ENCODE measurements around the gene CLIP4. TPM values are rescaled to one million over a fixed set of nuclear protein-coding genes. Genes with fewer than 3 reads are reported as not detected.

Gene CLIP4
- total and polyA plus RNA-seq, 4 experiments from 2014 or later: 23.1 to 69.2 (median 44.9) TPM

DNA sequence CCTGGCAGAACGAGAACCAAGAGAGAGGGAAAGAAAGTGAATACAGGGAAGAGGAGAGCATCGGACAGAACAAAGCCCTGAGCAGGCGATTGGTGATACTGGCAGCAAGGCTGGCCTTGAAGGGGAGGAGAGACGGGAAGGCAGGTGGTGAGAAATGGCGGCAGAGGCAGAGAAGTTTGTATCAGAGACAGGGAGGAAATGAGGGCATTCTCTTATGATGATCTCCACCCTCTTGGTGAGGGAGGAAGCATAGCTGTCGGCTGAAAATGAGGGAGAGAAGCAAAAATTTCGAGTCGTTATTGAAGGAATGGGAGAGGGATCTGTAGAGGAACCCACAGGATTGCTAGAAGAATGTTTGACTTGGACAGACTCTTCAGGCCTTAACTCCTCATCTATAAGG lies 80.6 kb downstream of the CLIP4 start:
- no peak overlapping the region for H3K4me3 ChIP-seq (ENCODE audit: low read length in 2 of 2)
- no peaks in the 10 kb centered on the region for H3K27me3 Mint-ChIP-seq
- intact Hi-C loops (cut with micrococcal nuclease): loop anchor here (1.0 kb wide), 2 partner anchors 237 to 374 kb away; no protein-coding TSS in a partner anchor
- DNase-seq: no peak
- no peaks in the 10 kb centered on the region for H3K36me3 ChIP-seq (ENCODE audit: insufficient read depth, low read length)
- ChIA-PET CTCF (ENCODE audit: partially characterized antibody) (interaction anchor here (0.6 to 1.4 kb wide), 4 partner anchors 186 to 237 kb away, joined by 3 to 5 read pairs (median 4); no protein-coding TSS in a partner anchor), POLR2A (ENCODE audit: partially characterized antibody) (no interaction called here)
- H3K4me1 Mint-ChIP-seq: peaks cover 0 to 9% (median 1%) of the 10 kb centered on the region in 4 donors
- H3K27ac ChIP-seq (ENCODE audit: low read depth, low read length): no peak overlapping the region
- no peaks in the 10 kb centered on the region for H3K27me3 ChIP-seq (ENCODE audit: insufficient read depth, low read length)
- no peaks in the 10 kb centered on the region for H3K9me3 Mint-ChIP-seq
- H3K4me1 ChIP-seq (ENCODE audit: insufficient read depth, low read length): no peaks in the 10 kb centered on the region
- no peak overlapping the region for H3K4me3 Mint-ChIP-seq
- H3K27ac Mint-ChIP-seq: no peak overlapping the region
- peaks cover 2 to 9% of the 10 kb centered on the region in 2 donors for H3K36me3 Mint-ChIP-seq
- no peaks in the 10 kb centered on the region for H3K9me3 ChIP-seq (ENCODE audit: control insufficient read depth in 1 of 2, low read length in 2 of 2)

DNA sequence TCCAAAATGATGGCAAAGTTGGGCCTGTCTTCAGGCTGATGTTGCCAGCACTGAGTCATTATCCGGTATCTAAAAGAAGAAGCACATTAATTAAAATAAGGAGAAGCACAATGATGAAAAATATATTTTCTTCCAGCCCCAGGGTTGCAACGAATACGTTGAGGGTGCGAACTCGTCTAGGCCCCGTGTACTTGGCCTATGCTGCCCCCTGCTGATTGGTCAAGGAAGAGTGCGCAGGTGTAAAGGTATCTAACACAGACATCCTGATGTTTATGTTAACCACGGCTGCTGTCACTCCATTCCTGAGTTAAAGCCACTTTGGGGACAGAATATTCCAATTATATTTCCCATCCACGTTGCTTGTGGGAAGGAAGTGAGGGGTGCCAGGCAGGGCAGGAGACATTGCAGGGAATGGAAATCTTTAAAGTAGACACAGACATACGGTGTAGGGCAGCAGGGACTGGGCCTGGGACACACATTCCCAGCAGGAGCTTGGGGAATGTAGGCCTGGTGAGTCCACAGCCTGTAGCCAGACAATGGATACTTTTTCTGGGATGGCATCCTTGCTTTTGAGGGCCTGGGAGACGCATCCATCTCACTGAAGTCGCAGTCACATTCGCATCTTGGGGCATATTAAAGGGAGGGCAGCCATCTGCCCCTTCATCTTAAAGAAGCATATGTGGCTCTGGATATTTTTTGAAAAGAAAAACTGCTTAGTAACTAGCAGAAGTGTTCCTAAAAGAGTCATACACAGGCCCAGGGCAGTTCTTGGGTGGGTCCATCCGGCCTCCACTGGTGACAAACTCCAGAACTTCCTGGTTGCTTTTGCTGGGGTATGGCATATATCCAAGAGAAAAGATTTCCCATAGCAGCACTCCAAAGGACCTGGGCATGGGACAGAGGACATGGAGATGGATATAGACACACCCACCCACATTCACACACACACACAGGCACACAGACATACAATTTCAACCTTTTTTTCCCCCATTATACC lies 81.9 kb downstream of the CLIP4 start:
- POLR2A ChIA-PET (ENCODE audit: partially characterized antibody): no interaction called here

DNA sequence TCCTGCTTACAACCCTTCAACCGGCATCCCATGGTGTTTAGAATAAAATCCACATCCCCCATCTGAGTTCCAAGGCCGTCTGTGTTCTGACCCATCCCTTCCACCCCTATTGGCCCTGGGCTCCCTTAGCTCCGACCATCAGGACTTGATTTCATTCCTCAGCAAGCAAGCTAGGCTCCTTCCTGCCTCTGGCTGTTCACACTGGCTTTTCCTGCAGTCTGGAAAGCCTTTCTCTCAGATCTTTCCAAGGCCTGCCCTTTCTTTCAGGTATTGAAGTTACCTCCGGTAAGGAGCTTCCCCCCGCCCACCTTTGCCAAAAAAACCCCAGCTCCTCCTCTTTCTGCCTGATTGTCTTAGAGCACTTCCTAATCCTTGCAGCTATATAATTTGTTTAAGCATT lies 86.8 kb downstream of the CLIP4 start:
- no peak for DNase-seq
- H3K27me3 Mint-ChIP-seq: no peaks in the 10 kb centered on the region
- intact Hi-C loops (cut with micrococcal nuclease): no loop called here
- no peaks in the 10 kb centered on the region for H3K4me1 ChIP-seq (ENCODE audit: insufficient read depth, low read length)
- H3K27me3 ChIP-seq (ENCODE audit: insufficient read depth, low read length): no peaks in the 10 kb centered on the region
- no peak overlapping the region for H3K4me3 Mint-ChIP-seq
- H3K4me1 Mint-ChIP-seq: peaks cover 0 to under 1% (median 0%) of the 10 kb centered on the region in 4 donors
- no peak overlapping the region for H3K4me3 ChIP-seq (ENCODE audit: low read length in 2 of 2)
- H3K36me3 ChIP-seq (ENCODE audit: insufficient read depth, low read length): no peaks in the 10 kb centered on the region
- ChIA-PET POLR2A (ENCODE audit: partially characterized antibody) (no interaction called here), CTCF (ENCODE audit: partially characterized antibody) (interaction anchor here (0.9 to 1.6 kb wide), 2 partner anchors 243 to 381 kb away, joined by 3 to 4 read pairs; no protein-coding TSS in a partner anchor)
- peak overlapping the region in 1 of 7 donors; percentile 84 for H3K27ac Mint-ChIP-seq
- H3K36me3 Mint-ChIP-seq: peaks cover 7 to 12% of the 10 kb centered on the region in 2 donors
- no peaks in the 10 kb centered on the region for H3K9me3 Mint-ChIP-seq
- no peak overlapping the region for H3K27ac ChIP-seq (ENCODE audit: low read depth, low read length)
- H3K9me3 ChIP-seq (ENCODE audit: control insufficient read depth in 1 of 2, low read length in 2 of 2): no peaks in the 10 kb centered on the region

More for the DNA sequence above, 81.9 kb downstream of the CLIP4 start:
- Histone ChIP-seq H3K9me3 (ENCODE audit: control insufficient read depth in 1 of 2, low read length in 2 of 2) (no peaks in the 10 kb centered on the region), H3K4me3 (ENCODE audit: low read length in 2 of 2) (no peak overlapping the region), H3K36me3 (ENCODE audit: insufficient read depth, low read length) (no peaks in the 10 kb centered on the region), H3K27ac (ENCODE audit: low read depth, low read length) (no peak overlapping the region), H3K4me1 (ENCODE audit: insufficient read depth, low read length) (no peaks in the 10 kb centered on the region), H3K27me3 (ENCODE audit: insufficient read depth, low read length) (no peaks in the 10 kb centered on the region)
- intact Hi-C loops (cut with micrococcal nuclease): loop anchor here (1.0 kb wide), 2 partner anchors 239 to 376 kb away; no protein-coding TSS in a partner anchor
- Mint-ChIP-seq H3K36me3 (peaks cover 2 to 3% of the 10 kb centered on the region in 2 donors), H3K4me1 (peaks cover 0 to 9% (median 1%) of the 10 kb centered on the region in 4 donors), H3K4me3 (no peak overlapping the region), H3K9me3 (no peaks in the 10 kb centered on the region), H3K27ac (peak overlapping the region in 2 of 7 donors; percentile 15 to 81), H3K27me3 (no peaks in the 10 kb centered on the region)
- CTCF ChIA-PET (ENCODE audit: partially characterized antibody): interaction anchor here (1.1 to 1.5 kb wide), 2 partner anchors 236 to 377 kb away, joined by 4 read pairs; no protein-coding TSS in a partner anchor
- peak; percentile 66 to 79 (median 71) for DNase-seq

DNA sequence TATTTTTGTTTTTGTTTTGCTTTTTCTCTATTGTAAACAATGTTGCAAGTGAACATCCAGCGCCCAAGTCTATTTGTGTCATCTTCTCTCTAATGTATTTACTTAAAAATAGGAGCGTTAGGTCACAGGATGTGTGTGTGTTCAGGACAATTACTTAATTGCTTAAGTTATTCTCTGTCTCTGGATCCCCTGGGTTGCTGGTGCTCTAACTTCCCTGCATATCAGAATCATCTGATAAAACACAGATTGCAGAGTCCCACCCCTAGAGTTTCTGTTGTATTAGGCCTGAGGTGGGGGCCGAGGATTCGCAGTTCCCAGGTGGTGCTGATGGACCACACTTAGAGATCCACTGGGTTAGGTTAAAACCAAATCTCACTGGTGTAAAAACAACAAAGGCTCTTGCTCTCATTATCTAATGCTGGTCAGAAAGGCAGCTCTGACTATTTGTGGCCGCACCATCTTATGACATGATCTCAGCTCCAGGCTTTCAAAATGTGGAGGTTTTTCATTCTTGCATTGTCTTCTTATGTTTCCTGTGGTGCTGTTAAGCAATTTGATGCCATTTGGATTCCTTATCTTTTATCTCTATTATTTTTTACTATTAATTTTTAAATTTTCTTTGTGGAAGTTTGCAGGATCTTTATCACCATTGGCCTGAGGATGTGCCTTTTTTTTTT lies 87.7 kb downstream of the CLIP4 start:
- no peak overlapping the region for H3K27ac ChIP-seq (ENCODE audit: low read depth, low read length)
- peaks cover 11 to 16% of the 10 kb centered on the region in 2 donors for H3K36me3 Mint-ChIP-seq
- H3K4me1 ChIP-seq (ENCODE audit: insufficient read depth, low read length): no peaks in the 10 kb centered on the region
- H3K36me3 ChIP-seq (ENCODE audit: insufficient read depth, low read length): no peaks in the 10 kb centered on the region
- no peaks in the 10 kb centered on the region for H3K27me3 Mint-ChIP-seq
- DNase-seq: no peak
- H3K27me3 ChIP-seq (ENCODE audit: insufficient read depth, low read length): no peaks in the 10 kb centered on the region
- ChIA-PET POLR2A (ENCODE audit: partially characterized antibody) (no interaction called here), CTCF (ENCODE audit: partially characterized antibody) (interaction anchor here (1.4 kb wide), 1 partner anchor 244 kb away, joined by 3 read pairs; no protein-coding TSS in a partner anchor)
- no peaks in the 10 kb centered on the region for H3K9me3 ChIP-seq (ENCODE audit: control insufficient read depth in 1 of 2, low read length in 2 of 2)
- intact Hi-C loops (cut with micrococcal nuclease): no loop called here
- H3K27ac Mint-ChIP-seq: no peak overlapping the region
- no peaks in the 10 kb centered on the region for H3K4me1 Mint-ChIP-seq
- H3K9me3 Mint-ChIP-seq: no peaks in the 10 kb centered on the region
- no peak overlapping the region for H3K4me3 ChIP-seq (ENCODE audit: low read length in 2 of 2)
- no peak overlapping the region for H3K4me3 Mint-ChIP-seq

DNA sequence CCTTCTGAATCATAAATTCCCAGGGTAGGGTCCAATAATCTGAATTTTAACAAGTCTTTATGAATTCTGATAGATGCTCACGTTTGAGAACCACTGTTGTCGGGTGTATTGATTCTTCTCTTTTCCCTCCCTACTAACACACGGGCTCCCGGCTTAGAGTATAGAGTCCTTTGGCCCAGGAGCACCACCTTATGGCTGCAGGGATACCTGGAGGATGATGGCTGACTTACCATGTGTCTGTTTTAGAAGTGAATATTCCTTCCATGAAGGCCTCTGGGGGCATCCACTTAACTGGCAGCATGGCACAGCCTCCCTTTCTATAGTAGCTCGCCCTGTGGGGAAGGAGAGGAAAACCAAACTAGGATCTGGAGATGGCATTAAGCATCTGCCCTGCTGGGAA lies 91.7 kb downstream of the CLIP4 start:
- H3K27ac Mint-ChIP-seq: no peak overlapping the region
- H3K4me3 ChIP-seq (ENCODE audit: low read length in 2 of 2): no peak overlapping the region
- peaks cover 0 to 1% (median 0%) of the 10 kb centered on the region in 8 donors for H3K9me3 Mint-ChIP-seq
- no peaks in the 10 kb centered on the region for H3K27me3 ChIP-seq (ENCODE audit: insufficient read depth, low read length)
- POLR2A ChIA-PET (ENCODE audit: partially characterized antibody): no interaction called here
- H3K27me3 Mint-ChIP-seq: no peaks in the 10 kb centered on the region
- no peak overlapping the region for H3K27ac ChIP-seq (ENCODE audit: low read depth, low read length)
- H3K36me3 ChIP-seq (ENCODE audit: insufficient read depth, low read length): no peaks in the 10 kb centered on the region
- intact Hi-C loops (cut with micrococcal nuclease): no loop called here
- H3K4me1 ChIP-seq (ENCODE audit: insufficient read depth, low read length): no peaks in the 10 kb centered on the region
- CTCF ChIA-PET (ENCODE audit: partially characterized antibody): no interaction called here
- peaks cover 14 to 16% of the 10 kb centered on the region in 2 donors for H3K36me3 Mint-ChIP-seq
- H3K4me3 Mint-ChIP-seq: no peak overlapping the region
- DNase-seq: no peak
- H3K9me3 ChIP-seq (ENCODE audit: control insufficient read depth in 1 of 2, low read length in 2 of 2): no peaks in the 10 kb centered on the region
- H3K4me1 Mint-ChIP-seq: no peaks in the 10 kb centered on the region

DNA sequence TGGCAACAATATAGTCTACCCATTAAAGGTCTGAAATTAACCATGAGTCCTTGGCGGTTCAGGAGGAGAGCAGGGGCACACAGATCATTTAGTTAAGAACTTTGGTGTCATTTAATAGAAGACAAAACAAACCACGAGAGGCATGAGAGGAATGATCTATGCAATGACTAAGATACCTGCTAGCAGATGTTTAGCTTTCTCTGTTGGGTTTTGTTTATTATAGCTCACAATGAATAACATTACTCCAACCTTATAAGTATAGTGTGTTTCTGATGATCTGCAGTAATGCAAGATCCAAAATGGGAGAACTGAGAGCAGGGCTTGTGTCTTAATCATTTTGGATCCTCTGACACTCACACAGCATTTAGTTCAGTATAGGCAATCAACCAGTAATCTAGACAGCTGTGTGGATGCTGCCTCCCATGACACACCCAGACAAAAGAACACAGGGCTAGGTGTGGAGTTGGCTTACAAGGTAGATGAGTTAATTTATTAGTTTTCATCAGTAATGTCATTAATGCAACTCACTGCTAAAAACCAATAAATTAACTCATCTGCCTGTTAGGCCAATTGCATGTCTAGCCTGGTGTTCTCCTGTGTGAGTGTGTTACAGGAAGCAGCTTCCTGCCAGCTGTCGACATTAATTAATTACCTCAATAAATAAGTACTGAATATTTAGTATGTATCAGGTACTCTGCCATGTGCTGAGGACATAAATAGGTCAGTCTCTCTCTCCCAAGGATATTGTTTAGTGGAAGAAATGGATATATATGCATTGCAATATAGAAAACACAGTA lies 92.3 kb downstream of the CLIP4 start:
- H3K27ac ChIP-seq (ENCODE audit: low read depth, low read length): no peak overlapping the region
- no peaks in the 10 kb centered on the region for H3K9me3 ChIP-seq (ENCODE audit: control insufficient read depth in 1 of 2, low read length in 2 of 2)
- Mint-ChIP-seq H3K4me1 (no peaks in the 10 kb centered on the region), H3K27me3 (no peaks in the 10 kb centered on the region), H3K4me3 (no peak overlapping the region), H3K36me3 (peaks cover 14 to 15% of the 10 kb centered on the region in 2 donors), H3K9me3 (peaks cover 0 to 2% (median 0%) of the 10 kb centered on the region in 8 donors), H3K27ac (no peak overlapping the region)
- H3K27me3 ChIP-seq (ENCODE audit: insufficient read depth, low read length): no peaks in the 10 kb centered on the region
- H3K4me1 ChIP-seq (ENCODE audit: insufficient read depth, low read length): no peaks in the 10 kb centered on the region
- DNase-seq: no peak
- POLR2A ChIA-PET (ENCODE audit: partially characterized antibody): interaction anchor here (1.1 kb wide), 1 partner anchor 15 kb away, joined by 3 read pairs; no protein-coding TSS in a partner anchor
- H3K36me3 ChIP-seq (ENCODE audit: insufficient read depth, low read length): no peaks in the 10 kb centered on the region
- H3K4me3 ChIP-seq (ENCODE audit: low read length in 2 of 2): no peak overlapping the region
- intact Hi-C loops (cut with micrococcal nuclease): no loop called here
- CTCF ChIA-PET (ENCODE audit: partially characterized antibody): no interaction called here

All from CD4-positive, alpha-beta memory T cell (primary cell).